NCI-H69 (cell line): Measurements from ENCODE around the gene NLRP8.
"Not testable (repeated sequence)": the region's sequence is repeated elsewhere in the genome, so short reads cannot be mapped to it uniquely, and the experiment has no call there.

Experiments used
- DNase-seq: peaks from one replicate; lab custom pipeline; 2025; lab: John Stamatoyannopoulos, UW

NLRP8 gene

GRCh38 chr19:55947532-55947931, at the start of gene NLRP8:
Gene NLRP8 (plus strand): TSS chr19:55947832.
- no peak for DNase-seq

- DNase-seq, result no peak
Measured at GRCh38 chr19:55898911-55899310, 48.7 kb upstream of the NLRP8 start.

GRCh38 chr19:55901369-55902079, 46.1 kb upstream of the NLRP8 start:
- no peak for DNase-seq

DNA sequence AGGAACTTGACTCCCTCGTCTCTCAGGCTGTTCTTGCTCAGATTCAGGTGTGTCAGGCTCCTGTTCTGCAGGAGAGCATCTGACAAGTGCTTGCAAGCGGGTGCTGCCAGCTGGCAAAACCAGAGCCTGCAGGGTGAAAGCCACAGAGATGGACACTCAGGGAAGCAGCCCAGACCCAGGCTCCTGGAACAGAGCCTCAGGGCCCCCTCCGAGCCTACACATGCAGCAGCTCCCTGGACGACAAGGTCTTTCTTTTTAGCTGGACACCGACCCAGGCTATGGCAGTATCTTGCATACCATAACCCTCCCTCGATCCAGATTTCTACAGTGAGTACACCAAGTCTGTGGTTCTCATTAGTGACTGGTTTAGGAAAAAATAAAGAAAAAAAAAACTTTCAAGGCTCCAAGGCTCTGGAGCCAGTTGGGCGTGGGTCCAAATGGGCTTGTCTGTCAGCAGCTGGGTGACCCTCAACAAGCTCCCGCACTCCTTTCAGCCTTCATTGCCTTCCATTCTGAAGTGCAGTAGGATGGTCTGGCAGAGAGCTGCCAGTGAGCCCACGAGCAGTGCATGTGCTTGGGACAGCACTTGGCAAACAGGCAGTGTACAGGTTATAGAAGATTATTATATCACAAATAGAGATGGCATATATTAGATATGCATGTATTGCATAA, 45.4 kb upstream of the NLRP8 start:
- DNase-seq, result no peak

- no peak for DNase-seq
Measured at GRCh38 chr19:55907286-55907685, 40.3 kb upstream of the NLRP8 start.

DNA sequence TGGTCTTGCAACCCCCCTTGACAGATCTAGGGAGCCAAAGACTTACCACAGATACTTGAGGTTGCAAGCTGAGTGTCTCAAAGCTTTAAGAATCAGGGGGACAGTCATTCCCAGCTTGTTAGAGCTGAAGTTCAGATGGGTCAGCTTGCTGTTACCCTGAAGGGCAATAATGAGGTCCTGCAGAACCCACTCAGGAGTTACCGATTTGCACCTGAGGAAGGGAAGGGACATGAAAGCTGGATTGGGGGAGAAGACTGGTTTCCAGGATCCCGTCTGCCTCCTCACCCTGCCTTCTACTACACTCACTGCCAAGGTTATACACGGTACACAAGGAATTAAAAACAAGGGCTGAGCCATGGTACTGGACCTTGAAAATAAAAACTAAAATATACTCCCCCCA, 39.9 kb upstream of the NLRP8 start:
- DNase-seq, result no peak

DNA sequence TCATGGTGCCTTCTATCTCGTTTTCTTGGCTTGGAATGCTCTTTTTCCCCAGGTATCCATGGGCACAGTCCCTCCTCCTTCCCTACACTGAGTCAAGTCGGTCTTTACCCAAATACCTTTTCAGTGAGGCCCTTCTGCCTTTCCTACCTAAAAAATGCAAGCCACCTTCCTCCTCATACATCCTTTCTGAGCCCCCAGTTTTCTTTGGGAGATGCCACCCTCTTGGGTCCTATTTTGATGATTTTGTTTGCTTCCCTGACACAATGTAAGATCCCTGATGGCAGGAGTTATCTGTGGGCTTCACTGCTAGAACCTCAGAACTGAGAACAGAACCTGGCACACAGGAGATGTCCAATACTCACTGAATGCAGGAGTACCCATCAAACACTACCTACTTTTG, 37.8 kb upstream of the NLRP8 start:
- DNase-seq, result no peak

DNA sequence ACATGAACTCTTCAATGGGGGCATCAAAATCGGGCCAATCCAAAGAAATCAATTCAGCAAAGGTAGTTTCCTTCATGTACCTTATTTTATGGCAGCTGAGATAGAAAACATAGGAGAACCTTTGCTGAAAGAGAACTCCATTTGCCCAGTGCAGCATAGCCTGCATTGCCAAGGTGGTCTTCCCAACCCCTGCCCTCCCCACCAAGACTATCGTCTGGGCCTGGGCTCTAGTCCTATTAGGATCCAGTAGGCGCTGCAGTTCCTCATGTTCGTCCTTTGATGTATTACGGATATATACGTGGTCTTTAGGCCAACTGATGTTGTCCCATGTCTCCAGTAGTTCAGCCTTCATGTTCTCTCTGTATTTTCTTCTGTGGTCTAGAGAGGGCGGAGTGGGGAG, 34.7 kb upstream of the NLRP8 start:
- no peak for DNase-seq

- DNase-seq, result no peak
Measured at GRCh38 chr19:55913643-55914268, 33.9 kb upstream of the NLRP8 start.

DNA sequence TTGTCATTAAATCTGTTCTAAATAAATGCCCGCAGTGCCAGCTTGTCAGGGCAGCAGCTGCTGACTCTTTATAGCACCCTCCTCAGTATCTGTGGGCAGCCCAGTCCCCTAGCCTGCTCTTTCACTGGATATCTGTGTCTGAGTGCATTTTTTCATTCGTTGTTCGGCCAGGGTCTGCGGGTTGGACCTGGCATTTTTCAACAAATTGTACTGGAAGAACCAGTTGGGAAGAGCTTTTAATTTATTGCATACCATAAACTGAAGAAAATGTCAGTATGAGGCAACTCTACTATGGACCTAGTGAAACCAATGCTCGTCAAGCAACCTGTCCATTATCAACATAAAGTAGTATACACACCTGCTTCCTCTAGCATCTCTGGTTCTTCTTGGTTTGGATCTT, 24.1 kb upstream of the NLRP8 start:
- DNase-seq, result no peak

- no peak for DNase-seq
Measured at GRCh38 chr19:55927991-55928390, 19.6 kb upstream of the NLRP8 start.

- not testable (repeated sequence) for DNase-seq
Measured at GRCh38 chr19:55929258-55929657, 18.4 kb upstream of the NLRP8 start.

DNA sequence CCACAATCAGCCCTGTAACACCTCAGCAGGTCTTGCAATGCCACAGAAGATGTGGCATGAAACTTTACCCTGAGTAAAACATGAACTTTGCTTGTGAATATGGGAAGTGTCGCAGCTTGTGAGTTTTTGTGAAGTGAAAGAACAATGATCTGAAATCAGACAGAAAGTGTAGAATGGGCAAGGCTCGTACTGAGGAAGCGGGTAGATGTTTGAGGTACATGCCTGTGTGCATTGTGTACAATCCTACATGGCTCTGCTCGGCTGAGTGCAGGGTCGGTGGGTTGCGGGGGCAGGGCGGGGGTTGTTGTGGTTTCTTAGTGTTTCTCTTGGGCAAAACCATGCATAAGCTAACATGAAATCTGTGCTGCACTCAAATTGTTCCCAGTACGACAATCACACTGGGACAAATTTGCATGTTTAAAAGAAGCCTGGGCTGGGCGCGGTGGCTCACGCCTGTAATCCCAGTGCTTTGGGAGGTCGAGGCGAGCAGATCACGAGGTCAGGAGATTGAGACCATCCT, 16.6 kb upstream of the NLRP8 start:
- DNase-seq, result no peak

- no peak for DNase-seq
Measured at GRCh38 chr19:55931936-55932386, 15.7 kb upstream of the NLRP8 start, which contains the start of gene NLRP13. Gene NLRP13 (minus strand): TSS chr19:55932336. CDS start chr19:55932311, 25 bp downstream.

GRCh38 chr19:55935206-55935605, 12.4 kb upstream of the NLRP8 start:
- DNase-seq, result no peak

DNA sequence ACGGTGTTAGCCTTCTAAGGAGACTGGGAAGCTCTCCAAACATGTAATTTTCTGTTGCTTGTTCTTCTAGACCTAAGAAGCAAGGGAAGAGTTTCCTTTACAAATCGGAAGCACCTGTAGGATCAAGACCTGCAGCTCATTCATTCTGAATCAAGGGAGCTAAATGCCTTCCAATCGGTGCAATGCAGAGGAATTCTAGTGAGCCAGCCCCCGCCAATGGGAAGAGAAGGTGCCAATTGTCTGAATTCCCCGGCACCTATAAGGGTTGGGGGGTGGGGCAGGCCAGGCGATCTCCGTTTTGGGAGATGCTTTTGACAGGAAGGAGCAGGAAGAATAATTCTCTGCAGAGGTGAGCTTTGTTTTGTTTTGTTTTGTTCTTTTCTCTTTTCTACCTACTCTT, 8.4 kb upstream of the NLRP8 start:
- no peak for DNase-seq

DNA sequence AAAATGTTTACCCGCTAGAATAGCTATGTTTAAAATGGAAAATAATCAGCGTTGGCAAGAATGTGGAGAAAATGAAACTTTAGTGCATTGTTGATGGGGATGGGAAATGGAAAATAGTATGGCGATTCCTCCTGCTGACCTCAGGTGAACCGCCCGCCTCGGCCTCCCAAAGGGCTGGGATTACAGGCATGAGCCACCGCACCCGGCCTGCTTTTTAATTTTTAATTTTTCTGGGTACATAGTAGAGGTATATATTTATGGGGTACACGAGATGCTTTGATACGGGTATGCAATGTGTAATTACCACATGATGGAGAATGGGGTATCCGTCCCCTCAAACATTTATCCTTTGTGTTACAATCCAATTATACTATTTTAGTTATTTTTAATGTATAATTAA, 7.3 kb upstream of the NLRP8 start:
- DNase-seq, result no peak

DNA sequence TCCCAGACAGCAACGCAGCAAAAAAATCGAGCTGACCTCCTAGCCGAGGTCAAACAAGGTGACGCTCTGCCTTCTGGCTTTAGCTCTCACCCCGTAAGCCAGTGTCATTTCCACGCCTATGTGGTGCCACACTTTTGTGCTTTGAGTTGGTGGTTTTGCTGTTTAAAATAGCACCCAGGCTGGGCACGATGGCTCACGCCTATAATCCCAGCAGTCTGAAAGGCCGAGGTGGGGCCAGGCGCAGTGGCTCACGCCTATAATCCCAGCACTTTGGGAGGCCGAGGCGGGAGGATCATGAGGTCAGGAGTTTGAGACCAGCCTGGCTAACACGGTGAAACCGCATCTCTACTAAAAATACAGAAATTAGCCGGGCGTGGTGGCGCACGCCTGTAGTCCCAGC, 2.9 kb downstream of the NLRP8 start:
- DNase-seq, result not testable (repeated sequence)

- no peak for DNase-seq
Measured at GRCh38 chr19:55956431-55956830, 8.8 kb downstream of the NLRP8 start.

DNA sequence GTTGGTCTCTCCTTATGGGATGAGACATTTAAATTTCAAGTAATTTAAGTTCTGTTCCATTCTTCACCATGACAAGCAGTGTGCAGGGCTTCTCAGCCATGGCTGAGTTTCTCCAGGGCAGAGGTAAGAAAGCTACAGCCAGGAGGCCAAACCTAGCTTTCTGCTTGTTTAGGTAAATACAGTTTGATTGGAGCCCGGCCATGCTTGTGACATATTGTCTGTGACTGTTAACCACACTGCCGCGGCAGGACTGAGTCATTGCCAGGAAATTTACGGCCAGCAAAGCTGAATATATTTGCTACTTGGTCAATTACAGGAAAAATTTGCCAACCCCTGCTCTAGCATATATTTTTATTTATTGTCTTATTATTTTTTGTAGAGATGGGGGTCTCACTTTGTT, 10.7 kb downstream of the NLRP8 start:
- DNase-seq, result no peak

GRCh38 chr19:55959996-55960675, 12.5 kb downstream of the NLRP8 start:
- no peak for DNase-seq

DNA sequence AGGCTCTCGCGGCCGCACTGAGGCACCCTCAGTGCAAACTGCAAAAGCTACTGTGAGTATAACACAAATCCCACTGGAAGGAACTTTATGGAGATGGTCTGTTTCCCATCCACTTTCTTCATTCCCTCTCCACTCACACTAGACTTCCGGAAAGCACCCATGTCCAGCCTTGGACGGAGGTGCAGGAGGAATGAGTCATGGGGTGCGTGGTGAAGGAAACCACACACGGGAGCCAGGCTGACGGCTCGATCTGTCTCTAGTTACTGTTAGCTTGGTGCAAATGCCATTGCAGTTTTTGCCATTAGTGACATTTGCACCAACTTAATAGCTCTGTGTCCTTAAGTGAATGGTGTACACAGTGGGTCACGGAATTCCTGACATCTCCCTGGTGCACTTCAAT, 14.6 kb downstream of the NLRP8 start:
- DNase-seq, result no peak
